ENCODE results near the gene SLC13A5.

DNA sequence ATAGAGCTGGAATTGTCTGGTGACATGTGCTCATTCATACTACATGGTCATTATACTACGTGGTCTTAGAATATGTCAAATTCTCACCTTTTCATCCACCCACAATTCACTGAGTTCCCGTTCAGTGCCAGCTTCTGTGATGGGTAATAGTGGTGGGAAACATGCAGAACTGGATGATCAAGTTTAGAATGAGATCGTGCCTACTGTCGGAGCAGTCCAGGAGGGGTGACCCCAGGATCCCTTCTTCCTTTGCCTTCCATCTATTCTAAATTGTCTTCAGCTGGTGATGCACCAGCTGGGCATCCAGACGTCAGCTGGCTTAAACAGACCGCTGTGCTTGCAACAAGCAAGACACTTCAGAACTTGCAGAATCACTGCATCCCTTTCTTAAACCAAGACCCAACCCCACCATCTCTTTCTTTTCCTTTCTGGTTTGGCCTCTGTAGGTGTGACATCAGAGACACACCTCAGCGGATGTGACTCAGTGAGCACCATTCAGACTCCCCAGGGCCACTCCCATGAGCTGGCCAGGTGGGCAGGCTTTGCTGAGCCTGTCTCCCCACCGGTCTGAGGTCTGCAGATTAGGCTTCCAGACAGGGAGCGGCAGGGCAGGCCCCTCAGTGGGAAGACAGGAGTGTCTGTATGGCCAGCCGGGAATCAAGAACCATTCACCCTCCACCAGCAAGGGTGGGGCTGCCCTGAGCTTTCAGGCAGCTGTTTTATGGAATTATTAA lies 43.5 kb downstream of the SLC13A5 start:
- TF ChIP-seq, protein P1, sequence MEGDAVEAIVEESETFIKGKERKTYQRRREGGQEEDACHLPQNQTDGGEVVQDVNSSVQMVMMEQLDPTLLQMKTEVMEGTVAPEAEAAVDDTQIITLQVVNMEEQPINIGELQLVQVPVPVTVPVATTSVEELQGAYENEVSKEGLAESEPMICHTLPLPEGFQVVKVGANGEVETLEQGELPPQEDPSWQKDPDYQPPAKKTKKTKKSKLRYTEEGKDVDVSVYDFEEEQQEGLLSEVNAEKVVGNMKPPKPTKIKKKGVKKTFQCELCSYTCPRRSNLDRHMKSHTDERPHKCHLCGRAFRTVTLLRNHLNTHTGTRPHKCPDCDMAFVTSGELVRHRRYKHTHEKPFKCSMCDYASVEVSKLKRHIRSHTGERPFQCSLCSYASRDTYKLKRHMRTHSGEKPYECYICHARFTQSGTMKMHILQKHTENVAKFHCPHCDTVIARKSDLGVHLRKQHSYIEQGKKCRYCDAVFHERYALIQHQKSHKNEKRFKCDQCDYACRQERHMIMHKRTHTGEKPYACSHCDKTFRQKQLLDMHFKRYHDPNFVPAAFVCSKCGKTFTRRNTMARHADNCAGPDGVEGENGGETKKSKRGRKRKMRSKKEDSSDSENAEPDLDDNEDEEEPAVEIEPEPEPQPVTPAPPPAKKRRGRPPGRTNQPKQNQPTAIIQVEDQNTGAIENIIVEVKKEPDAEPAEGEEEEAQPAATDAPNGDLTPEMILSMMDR (IDR thresholded peaks at IDR 0.05 in 2 of 3, conservative IDR thresholded peaks at IDR 0.05 in 1 of 3; ENCODE audit: borderline replicate concordance in 1 of 3, insufficient read depth in 1 of 3, low read depth in 2 of 3, low read length in 2 of 3) = no peak
- TF ChIP-seq EZH2 (IDR thresholded peaks at IDR 0.05) (no peak), POLR2A (IDR thresholded peaks at IDR 0.05; ENCODE audit: borderline replicate concordance, extremely low read depth, insufficient read depth, insufficient read length) (no peak), FOSL1 (IDR thresholded peaks at IDR 0.05; ENCODE audit: low read depth) (peak; percentile 79), SIN3A (IDR thresholded peaks at IDR 0.05; ENCODE audit: low read depth) (no peak), RAD21 (IDR thresholded peaks at IDR 0.05; ENCODE audit: low read depth) (peak; percentile 31), EZH2phosphoT487 (IDR thresholded peaks at IDR 0.05; ENCODE audit: borderline replicate concordance) (no peak)
- TF ChIP-seq, protein P2, sequence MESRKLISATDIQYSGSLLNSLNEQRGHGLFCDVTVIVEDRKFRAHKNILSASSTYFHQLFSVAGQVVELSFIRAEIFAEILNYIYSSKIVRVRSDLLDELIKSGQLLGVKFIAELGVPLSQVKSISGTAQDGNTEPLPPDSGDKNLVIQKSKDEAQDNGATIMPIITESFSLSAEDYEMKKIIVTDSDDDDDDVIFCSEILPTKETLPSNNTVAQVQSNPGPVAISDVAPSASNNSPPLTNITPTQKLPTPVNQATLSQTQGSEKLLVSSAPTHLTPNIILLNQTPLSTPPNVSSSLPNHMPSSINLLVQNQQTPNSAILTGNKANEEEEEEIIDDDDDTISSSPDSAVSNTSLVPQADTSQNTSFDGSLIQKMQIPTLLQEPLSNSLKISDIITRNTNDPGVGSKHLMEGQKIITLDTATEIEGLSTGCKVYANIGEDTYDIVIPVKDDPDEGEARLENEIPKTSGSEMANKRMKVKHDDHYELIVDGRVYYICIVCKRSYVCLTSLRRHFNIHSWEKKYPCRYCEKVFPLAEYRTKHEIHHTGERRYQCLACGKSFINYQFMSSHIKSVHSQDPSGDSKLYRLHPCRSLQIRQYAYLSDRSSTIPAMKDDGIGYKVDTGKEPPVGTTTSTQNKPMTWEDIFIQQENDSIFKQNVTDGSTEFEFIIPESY (IDR thresholded peaks at IDR 0.05; ENCODE audit: extremely low read depth, insufficient replicate concordance, low read length) = no peak
- TF ChIP-seq, protein P3, sequence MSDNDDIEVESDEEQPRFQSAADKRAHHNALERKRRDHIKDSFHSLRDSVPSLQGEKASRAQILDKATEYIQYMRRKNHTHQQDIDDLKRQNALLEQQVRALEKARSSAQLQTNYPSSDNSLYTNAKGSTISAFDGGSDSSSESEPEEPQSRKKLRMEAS (IDR thresholded peaks at IDR 0.05) = peak; percentile 60
